Hepatocyte (in vitro differentiated cells): ENCODE measurements around the gene PCNX3. TPM values are rescaled to one million over a fixed set of nuclear protein-coding genes. Genes with fewer than 3 reads are reported as not detected.
A peak's percentile ranks its signal among the peaks of the same experiment; 100 is the strongest.

ENCODE experiments used
- DNase-seq: peaks from one replicate; pipeline ENCODE4 v3.0.0-alpha.2; 2016; ENCODE audit warnings: low spot score
- H2AFZ ChIP-seq: fragments of 200-600 bp; sonication (generic); 2 replicates; pipeline ENCODE4 v1.6.0; 2016; ENCODE audit warnings: antibody characterized with exemption, mild to moderate bottlenecking
- H3K27ac ChIP-seq: fragments of 200-600 bp; sonication (generic); 2 replicates; pipeline ENCODE4 v1.5.1; 2016; ENCODE audit warnings: mild to moderate bottlenecking
- H3K27me3 ChIP-seq: fragments of 200-600 bp; sonication (generic); 2 replicates; pipeline ENCODE4 v1.6.1; 2016
- H3K36me3 ChIP-seq: fragments of 200-600 bp; sonication (generic); replicated peaks from 2 replicates; pipeline ENCODE4 v1.5.1; 2016; ENCODE audit warnings: low read depth; ENCODE audit not compliant: insufficient read depth
- H3K4me1 ChIP-seq: fragments of 200-600 bp; sonication (generic); 2 replicates; pipeline ENCODE4 v1.5.1; 2016; ENCODE audit warnings: mild to moderate bottlenecking, moderate library complexity; ENCODE audit not compliant: insufficient read depth
- H3K4me2 ChIP-seq: fragments of 200-600 bp; sonication (generic); 2 replicates; pipeline ENCODE4 v1.6.0; 2016
- H3K4me3 ChIP-seq: fragments of 200-600 bp; sonication (generic); 2 replicates; pipeline ENCODE4 v1.5.1; 2016; ENCODE audit warnings: mild to moderate bottlenecking
- H3K79me2 ChIP-seq: fragments of 200-600 bp; sonication (generic); 2 replicates; pipeline ENCODE4 v1.6.0; 2017; ENCODE audit warnings: mild to moderate bottlenecking
- H3K9me2 ChIP-seq: fragments of 200-600 bp; sonication (generic); replicated peaks from 2 replicates; pipeline ENCODE4 v1.6.0; 2017; ENCODE audit warnings: mild to moderate bottlenecking; ENCODE audit not compliant: insufficient read depth
- H3K9me3 ChIP-seq: fragments of 200-600 bp; sonication (generic); 2 replicates; pipeline ENCODE4 v1.5.1; 2016; ENCODE audit warnings: low read depth, mild to moderate bottlenecking
- H4K20me1 ChIP-seq: fragments of 200-600 bp; sonication (generic); 2 replicates; pipeline ENCODE4 v1.6.0; 2016; ENCODE audit warnings: mild to moderate bottlenecking; ENCODE audit not compliant: insufficient read depth, poor library complexity, severe bottlenecking
- EZH2 ChIP-seq: fragments of 200-600 bp; sonication (generic); IDR thresholded peaks from 2 replicates; pipeline ENCODE4 v1.6.1; 2016; ENCODE audit warnings: antibody characterized with exemption, mild to moderate bottlenecking, borderline replicate concordance
- EZH2phosphoT487 ChIP-seq: fragments of 200-600 bp; sonication (generic); IDR thresholded peaks from one replicate; pipeline ENCODE4 v1.6.1; 2018; ENCODE audit warnings: antibody characterized with exemption, mild to moderate bottlenecking, low read depth, moderate library complexity; ENCODE audit not compliant: unreplicated experiment, severe bottlenecking
- WGBS: methylation state at CpG from one replicate; pipeline ENCODE4 v1.1.6; 2016; ENCODE audit warnings: low lambda C conversion rate; ENCODE audit errors: missing lambda C conversion rate; 5-methylcytosine and 5-hydroxymethylcytosine counted together
- polyA plus RNA-seq: library from polyadenylated mRNA; unstranded; fragments of >200 nt; fragmentation: Nextera tagmentation; extraction: Ambion mirVana; gene quantifications from 2 replicates; pipeline ENCODE4 v1.2.1, GENCODE V29; 2016
- total RNA-seq: library from RNA; depleted of rRNA; stranded (reverse); fragments of >200 nt; gene quantifications from 2 replicates; pipeline ENCODE4 v1.2.3, GENCODE V29; 2014
- TF ChIP-seq, protein P1 (sequence below): fragments of 200-600 bp; sonication (generic); IDR thresholded peaks from 2 replicates; pipeline ENCODE4 v1.5.1; 2016; ENCODE audit warnings: antibody characterized with exemption, mild to moderate bottlenecking; ENCODE audit not compliant: poor library complexity

PCNX3 gene
- total and polyA plus RNA-seq, 2 experiments from 2014 or later, result 20.0 to 27.4 TPM

DNA sequence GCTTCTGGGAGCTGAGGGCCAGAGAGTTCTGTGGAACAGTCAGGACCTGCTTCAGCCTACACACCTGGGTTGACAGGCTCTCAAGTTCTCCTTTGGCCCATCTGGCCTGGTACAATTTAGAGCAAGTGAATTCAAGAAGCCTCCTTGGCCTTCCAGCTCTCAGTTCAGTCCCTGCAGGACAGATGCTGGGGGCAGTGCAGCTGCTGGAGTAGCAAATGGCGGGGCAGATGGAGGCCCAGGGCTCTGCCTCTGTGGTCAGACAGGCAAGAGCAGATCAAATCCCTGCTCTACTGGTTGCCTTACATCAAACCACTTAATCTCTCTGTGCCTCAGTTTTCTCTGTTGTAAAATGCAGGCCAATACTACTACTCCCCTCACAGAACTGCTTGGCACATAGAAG lies 11.3 kb upstream of the PCNX3 start:
- H3K4me1 ChIP-seq, result peaks cover 12% of the 10 kb centered on the region
- H3K4me3 ChIP-seq, result no peak overlapping the region
- TF ChIP-seq EZH2phosphoT487, result no peak
- TF ChIP-seq EZH2, result no peak
- TF ChIP-seq, protein P1, sequence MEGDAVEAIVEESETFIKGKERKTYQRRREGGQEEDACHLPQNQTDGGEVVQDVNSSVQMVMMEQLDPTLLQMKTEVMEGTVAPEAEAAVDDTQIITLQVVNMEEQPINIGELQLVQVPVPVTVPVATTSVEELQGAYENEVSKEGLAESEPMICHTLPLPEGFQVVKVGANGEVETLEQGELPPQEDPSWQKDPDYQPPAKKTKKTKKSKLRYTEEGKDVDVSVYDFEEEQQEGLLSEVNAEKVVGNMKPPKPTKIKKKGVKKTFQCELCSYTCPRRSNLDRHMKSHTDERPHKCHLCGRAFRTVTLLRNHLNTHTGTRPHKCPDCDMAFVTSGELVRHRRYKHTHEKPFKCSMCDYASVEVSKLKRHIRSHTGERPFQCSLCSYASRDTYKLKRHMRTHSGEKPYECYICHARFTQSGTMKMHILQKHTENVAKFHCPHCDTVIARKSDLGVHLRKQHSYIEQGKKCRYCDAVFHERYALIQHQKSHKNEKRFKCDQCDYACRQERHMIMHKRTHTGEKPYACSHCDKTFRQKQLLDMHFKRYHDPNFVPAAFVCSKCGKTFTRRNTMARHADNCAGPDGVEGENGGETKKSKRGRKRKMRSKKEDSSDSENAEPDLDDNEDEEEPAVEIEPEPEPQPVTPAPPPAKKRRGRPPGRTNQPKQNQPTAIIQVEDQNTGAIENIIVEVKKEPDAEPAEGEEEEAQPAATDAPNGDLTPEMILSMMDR, result no peak
- no peak overlapping the region for H3K4me2 ChIP-seq
- H3K27me3 ChIP-seq, result no peaks in the 10 kb centered on the region
- WGBS, result 100% methylated on average over 1 of the region's 1 CpG
- peaks cover 19% of the 10 kb centered on the region for H4K20me1 ChIP-seq
- no peak overlapping the region for H2AFZ ChIP-seq
- peaks cover 7% of the 10 kb centered on the region for H3K79me2 ChIP-seq
- DNase-seq, result no peak
- no peaks in the 10 kb centered on the region for H3K9me3 ChIP-seq
- H3K27ac ChIP-seq, result no peak overlapping the region
- no peaks in the 10 kb centered on the region for H3K9me2 ChIP-seq
- H3K36me3 ChIP-seq, result no peaks in the 10 kb centered on the region

DNA sequence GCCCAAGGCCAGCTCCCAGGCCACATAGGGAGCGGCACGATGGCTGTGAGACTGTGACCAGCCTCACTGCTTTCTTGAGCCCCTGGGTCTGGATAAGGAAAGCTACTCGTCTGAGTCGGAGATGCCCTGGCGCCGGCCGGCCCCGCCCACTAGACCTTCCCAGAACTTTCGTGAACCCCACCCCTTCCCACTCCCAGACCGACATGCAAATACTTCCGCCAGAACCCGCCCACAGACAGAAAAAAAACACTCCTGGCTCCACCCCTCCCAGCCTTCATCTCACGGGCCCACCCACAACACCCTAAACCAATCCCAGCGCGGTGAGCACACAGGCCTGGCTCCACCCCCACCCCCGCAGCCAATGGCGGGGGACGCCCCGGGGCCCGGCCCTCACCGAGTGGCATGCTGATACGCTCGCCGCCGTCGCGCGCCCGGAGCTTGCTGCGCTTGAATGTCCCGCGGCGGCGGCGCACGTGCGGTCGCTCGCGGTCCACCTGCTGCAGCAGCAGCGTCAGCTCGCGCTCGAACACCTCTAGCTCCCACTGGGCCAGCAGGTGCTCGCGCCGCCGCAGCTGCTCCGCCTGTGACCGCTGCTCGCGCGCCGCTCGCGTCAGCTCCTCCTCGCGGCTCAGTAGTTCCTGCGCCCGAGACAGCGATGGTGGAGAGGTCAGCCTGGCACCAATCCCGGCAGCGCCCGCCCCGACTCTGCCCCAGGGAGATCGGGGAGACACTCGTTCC lies 8.5 kb upstream of the PCNX3 start:
- Histone ChIP-seq H3K27me3 (no peaks in the 10 kb centered on the region), H3K9me2 (no peaks in the 10 kb centered on the region), H3K4me2 (peak overlapping the region; percentile 73), H3K4me3 (no peak overlapping the region), H4K20me1 (peaks cover 46% of the 10 kb centered on the region), H3K9me3 (no peaks in the 10 kb centered on the region), H3K27ac (peak overlapping the region; percentile 38), H3K4me1 (peaks cover 17% of the 10 kb centered on the region), H2AFZ (no peak overlapping the region), H3K36me3 (no peaks in the 10 kb centered on the region), H3K79me2 (peaks cover 33% of the 10 kb centered on the region)
- WGBS, result 39% methylated on average over 55 of the region's 67 CpGs
- DNase-seq, result peak; percentile 93
- TF ChIP-seq EZH2, result no peak
- no peak for TF ChIP-seq EZH2phosphoT487
- TF ChIP-seq, protein P1, result no peak

DNA sequence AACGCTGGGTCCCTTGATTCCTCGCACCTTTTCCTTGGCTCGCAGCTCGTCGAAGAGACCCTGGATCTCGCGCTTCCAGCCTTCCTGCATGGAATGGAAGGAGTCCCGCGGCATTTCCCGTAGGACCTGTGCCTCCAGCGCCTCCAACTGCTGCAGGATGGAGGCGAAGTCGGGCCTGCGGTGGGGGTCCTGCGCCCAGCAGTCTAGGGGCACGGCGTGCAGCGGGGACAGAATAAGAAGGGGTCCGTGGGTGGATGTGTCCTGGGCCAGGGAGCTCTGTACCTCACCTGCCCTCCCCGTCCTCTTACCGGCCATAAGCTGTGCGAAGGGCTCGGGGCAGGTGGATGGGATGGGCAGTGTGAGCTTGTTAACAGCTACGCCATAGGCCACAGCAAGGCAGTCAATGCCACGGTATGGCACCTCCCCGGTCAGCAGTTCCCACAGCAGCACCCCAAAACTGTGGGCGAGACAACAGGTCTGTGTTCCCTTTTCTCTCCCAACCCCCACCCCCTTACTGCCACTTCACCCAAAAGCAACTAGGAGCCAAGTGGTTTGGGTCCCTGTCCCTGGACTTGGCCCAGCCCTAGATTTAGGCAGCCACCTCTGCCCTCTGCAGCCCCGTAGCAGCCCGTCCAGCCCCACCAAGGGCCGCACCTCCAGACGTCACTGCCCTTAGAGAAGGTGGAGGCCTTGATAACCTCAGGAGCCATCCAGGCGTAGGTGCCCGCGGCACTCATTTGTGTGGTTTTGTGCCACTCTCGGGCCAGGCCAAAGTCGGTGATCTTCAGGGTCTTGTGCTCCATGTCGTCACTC lies 7.8 kb upstream of the PCNX3 start:
- no peak overlapping the region for H2AFZ ChIP-seq
- no peaks in the 10 kb centered on the region for H3K9me3 ChIP-seq
- TF ChIP-seq, protein P1, result no peak
- no peak for TF ChIP-seq EZH2
- no peak for TF ChIP-seq EZH2phosphoT487
- H4K20me1 ChIP-seq, result peaks cover 54% of the 10 kb centered on the region
- H3K27me3 ChIP-seq, result no peaks in the 10 kb centered on the region
- H3K4me2 ChIP-seq, result peak overlapping the region; percentile 73
- DNase-seq, result no peak
- peaks cover 25% of the 10 kb centered on the region for H3K4me1 ChIP-seq
- H3K79me2 ChIP-seq, result peaks cover 41% of the 10 kb centered on the region
- WGBS, result 87% methylated on average over 37 of the region's 37 CpGs
- H3K36me3 ChIP-seq, result no peaks in the 10 kb centered on the region
- no peak overlapping the region for H3K4me3 ChIP-seq
- no peak overlapping the region for H3K27ac ChIP-seq
- no peaks in the 10 kb centered on the region for H3K9me2 ChIP-seq
